CD14-positive monocyte (primary cell): ENCODE measurements around the gene CECR2. TPM values are rescaled to one million over a fixed set of nuclear protein-coding genes. Genes with fewer than 3 reads are reported as not detected.
"Not testable (repeated sequence)": the region's sequence is repeated elsewhere in the genome, so short reads cannot be mapped to it uniquely, and the experiment has no call there.

Experiments
- DNase-seq, 3 donors: peaks; one replicate each; pipeline ENCODE4 v3.0.0-alpha.2; 2011 to 2022
- H2AFZ ChIP-seq: 2 replicates; pipeline ENCODE4 v1.6.0; 2012; ENCODE audit warnings: mild to moderate bottlenecking, low read depth, low read length, inconsistent platforms; ENCODE audit not compliant: insufficient read depth, poor library complexity, severe bottlenecking
- H3K27ac ChIP-seq, 2 donors: 1 replicate in 1 of 2; 2 replicates in 1 of 2; pipeline ENCODE4 v1.5.1; 2012 to 2013; ENCODE audit warnings: low read length in 2 of 2, control low read depth in 1 of 2, inconsistent platforms in 1 of 2, low read depth in 1 of 2, mild to moderate bottlenecking in 1 of 2
- H3K27me3 ChIP-seq, 2 donors: one replicate each; pipeline versions ENCODE4 v1.6.0 to v1.6.1; 2011 to 2013; ENCODE audit warnings: low read length in 2 of 2; ENCODE audit not compliant: control insufficient read depth in 2 of 2, insufficient read depth in 2 of 2
- H3K36me3 ChIP-seq, 2 donors: replicated peaks in 1 of 2; 1 replicate in 1 of 2; 2 replicates in 1 of 2; pipeline versions ENCODE4 v1.5.1 to v1.6.1; 2012 to 2013; ENCODE audit warnings: low read length in 2 of 2, control low read depth in 1 of 2, inconsistent platforms in 1 of 2, mild to moderate bottlenecking in 1 of 2; ENCODE audit not compliant: insufficient read depth in 2 of 2, control insufficient read depth in 1 of 2
- H3K4me1 ChIP-seq, 2 donors: 1 replicate in 1 of 2; 2 replicates in 1 of 2; pipeline versions ENCODE4 v1.5.1 to v1.6.1; 2012 to 2013; ENCODE audit warnings: low read length in 2 of 2, control low read depth in 1 of 2, inconsistent platforms in 1 of 2, mild to moderate bottlenecking in 1 of 2, moderate library complexity in 1 of 2; ENCODE audit not compliant: insufficient read depth in 2 of 2, control insufficient read depth in 1 of 2
- H3K4me2 ChIP-seq: replicated peaks from 2 replicates; pipeline ENCODE3; 2012; ENCODE audit warnings: low read length, moderate library complexity, mild to moderate bottlenecking; ENCODE audit not compliant: poor library complexity, severe bottlenecking; ENCODE audit errors: extremely low read depth
- H3K4me3 ChIP-seq, 3 experiments: fragments of 200-600 bp in 1 of 3; sonication (generic) in 1 of 3; replicated peaks in 1 of 3; 1 replicate in 2 of 3; 2 replicates in 1 of 3; pipeline ENCODE4 v1.5.1; 2011 to 2013; ENCODE audit warnings: low read length in 3 of 3, mild to moderate bottlenecking in 3 of 3, control low read depth in 2 of 3, low read depth in 2 of 3, inconsistent platforms in 1 of 3, moderate library complexity in 1 of 3
- H3K79me2 ChIP-seq: 2 replicates; pipeline ENCODE4 v1.6.0; 2012; ENCODE audit warnings: mild to moderate bottlenecking, control low read depth, inconsistent platforms, low read length, moderate library complexity; ENCODE audit not compliant: insufficient read depth
- H3K9ac ChIP-seq: 2 replicates; pipeline ENCODE4 v1.6.0; 2017; ENCODE audit warnings: low read length, mild to moderate bottlenecking; ENCODE audit not compliant: insufficient read depth, poor library complexity, severe bottlenecking
- H3K9me3 ChIP-seq, 2 donors: replicated peaks in 1 of 2; 1 replicate in 1 of 2; 2 replicates in 1 of 2; pipeline versions ENCODE4 v1.5.1 to v1.6.1; 2012 to 2013; ENCODE audit warnings: low read length in 2 of 2, control low read depth in 1 of 2; ENCODE audit not compliant: control insufficient read depth in 1 of 2, insufficient read depth in 1 of 2
- H4K20me1 ChIP-seq: 2 replicates; pipeline ENCODE4 v1.6.0; 2012; ENCODE audit warnings: mild to moderate bottlenecking, low read length, control low read depth, moderate library complexity; ENCODE audit not compliant: insufficient read depth
- H3K27ac Mint-ChIP-seq, 7 donors: one replicate each; pipeline ENCODE4 v1.8.0; 2020; ENCODE audit warnings: mild to moderate bottlenecking in 7 of 7, mixed read lengths in 7 of 7, moderate library complexity in 6 of 7, inconsistent platforms in 2 of 7
- H3K27me3 Mint-ChIP-seq, 3 donors: one replicate each; pipeline ENCODE4 v1.8.0; 2021 to 2022; ENCODE audit warnings: low read depth in 3 of 3, mild to moderate bottlenecking in 3 of 3, mixed read lengths in 3 of 3, moderate library complexity in 3 of 3, inconsistent platforms in 1 of 3
- H3K36me3 Mint-ChIP-seq, 2 donors: one replicate each; pipeline ENCODE4 v1.8.0; 2020; ENCODE audit warnings: mixed read lengths in 2 of 2, inconsistent platforms in 1 of 2, mild to moderate bottlenecking in 1 of 2
- H3K4me1 Mint-ChIP-seq: one replicate; pipeline ENCODE4 v1.8.0; 2020; ENCODE audit warnings: mild to moderate bottlenecking, mixed read lengths
- H3K4me3 Mint-ChIP-seq, 2 donors: one replicate each; pipeline ENCODE4 v1.8.0; 2020; ENCODE audit warnings: mild to moderate bottlenecking in 2 of 2, mixed read lengths in 2 of 2, moderate library complexity in 1 of 2
- H3K9me3 Mint-ChIP-seq, 7 donors: one replicate each; pipeline ENCODE4 v1.8.0; 2020 to 2022; ENCODE audit warnings: mixed read lengths in 7 of 7, mild to moderate bottlenecking in 6 of 7, moderate library complexity in 6 of 7, inconsistent platforms in 2 of 7
- CTCF ChIP-seq: fragments of 200-600 bp; IDR thresholded peaks from one replicate; pipeline ENCODE4 v1.8.0; 2022; ENCODE audit warnings: antibody characterized with exemption, mild to moderate bottlenecking
- WGBS: methylation state at CpG from one replicate; pipeline ENCODE4 v1.1.5; 2013; ENCODE audit warnings: missing lambda C conversion rate; ENCODE audit not compliant: insufficient coverage; 5-methylcytosine and 5-hydroxymethylcytosine counted together
- intact Hi-C, 2 donors: fragments of 100-400 bp; cut with micrococcal nuclease; formaldehyde crosslinking; loops; one replicate each; pipeline versions ENCODE4 v1.15.0 to v1.15.1; 2023
- polyA plus RNA-seq, 3 donors: library from polyadenylated mRNA; depleted of rRNA in 1 of 3; unstranded in 2 of 3; stranded (reverse) in 1 of 3; fragments of 300-500 nt in 2 of 3; fragments of >200 nt in 1 of 3; fragmentation: Illumina TruSeq in 2 of 3; gene quantifications; 1 replicate in 2 of 3; 2 replicates in 1 of 3; pipeline ENCODE4 v1.2.3, GENCODE V29; 2012 to 2021

The CECR2 gene
- polyA plus RNA-seq, 3 donors: 0.02 to 0.29 (median 0.24) TPM

- Histone ChIP-seq H3K4me1 (no peaks in the 10 kb centered on the region), H2AFZ (no peak overlapping the region), H3K27me3 (no peaks in the 10 kb centered on the region), H3K4me3 (no peak overlapping the region), H3K79me2 (no peaks in the 10 kb centered on the region), H3K27ac (no peak overlapping the region), H3K4me2 (no peak overlapping the region), H4K20me1 (no peaks in the 10 kb centered on the region), H3K9me3 (no peaks in the 10 kb centered on the region), H3K9ac (no peak overlapping the region), H3K36me3 (no peaks in the 10 kb centered on the region)
- TF ChIP-seq CTCF: no peak
- H3K36me3 Mint-ChIP-seq: no peaks in the 10 kb centered on the region
- peaks cover 0 to 5% (median 3%) of the 10 kb centered on the region in 7 donors for H3K9me3 Mint-ChIP-seq
- intact Hi-C loops: no loop called here
- H3K27me3 Mint-ChIP-seq: peaks cover 4 to 7% (median 6%) of the 10 kb centered on the region in 3 donors
- no peaks in the 10 kb centered on the region for H3K4me1 Mint-ChIP-seq
- H3K27ac Mint-ChIP-seq: peak overlapping the region in 1 of 7 donors; percentile 60
- 100% methylated on average over 1 of the region's 5 CpGs for WGBS
- no peak for DNase-seq
- H3K4me3 Mint-ChIP-seq: no peak overlapping the region
Observed at GRCh38 chr22:17422736-17423343, 53.6 kb downstream of the CECR2 start.

- Histone ChIP-seq H3K9me3 (no peaks in the 10 kb centered on the region), H3K4me1 (no peaks in the 10 kb centered on the region), H3K27me3 (no peaks in the 10 kb centered on the region), H3K27ac (no peak overlapping the region), H3K79me2 (no peaks in the 10 kb centered on the region), H3K9ac (no peak overlapping the region), H3K4me2 (no peak overlapping the region), H4K20me1 (no peaks in the 10 kb centered on the region), H3K36me3 (no peaks in the 10 kb centered on the region), H3K4me3 (no peak overlapping the region), H2AFZ (no peak overlapping the region)
- peaks cover 0 to 7% (median 3%) of the 10 kb centered on the region in 7 donors for H3K9me3 Mint-ChIP-seq
- H3K4me1 Mint-ChIP-seq: no peaks in the 10 kb centered on the region
- WGBS: 96% methylated on average over 6 of the region's 6 CpGs
- no peak for TF ChIP-seq CTCF
- H3K36me3 Mint-ChIP-seq: no peaks in the 10 kb centered on the region
- intact Hi-C loops: no loop called here
- H3K4me3 Mint-ChIP-seq: no peak overlapping the region
- DNase-seq: no peak
- H3K27me3 Mint-ChIP-seq: peaks cover 5 to 8% (median 8%) of the 10 kb centered on the region in 3 donors
- H3K27ac Mint-ChIP-seq: no peak overlapping the region
Observed at GRCh38 chr22:17423616-17424015, 54.4 kb downstream of the CECR2 start.

- H3K79me2 ChIP-seq, H3K9me3 Mint-ChIP-seq, H3K4me1 Mint-ChIP-seq, H3K27ac ChIP-seq, DNase-seq, H3K9ac ChIP-seq, H3K4me1 ChIP-seq, H3K4me3 ChIP-seq, intact Hi-C loops, H3K4me3 Mint-ChIP-seq, H3K27ac Mint-ChIP-seq, H3K36me3 ChIP-seq, H3K4me2 ChIP-seq, H3K36me3 Mint-ChIP-seq, H4K20me1 ChIP-seq, H3K9me3 ChIP-seq, H2AFZ ChIP-seq, H3K27me3 ChIP-seq: not testable (repeated sequence)
- peaks cover 3 to 15% (median 14%) of the 10 kb centered on the region in 3 donors for H3K27me3 Mint-ChIP-seq
- 98% methylated on average over 6 of the region's 6 CpGs for WGBS
Observed at GRCh38 chr22:17427528-17427927, 58.3 kb downstream of the CECR2 start.
